SK-N-SH treated with all-trans-retinoic acid at 6 μM for 48 hours (cell line): ENCODE data around the gene DTNA.
"Not testable (repeated sequence)": the region's sequence is repeated elsewhere in the genome, so short reads cannot be mapped to it uniquely, and the experiment has no call there.

ENCODE experiments used
- ATAC-seq: fragments of 200-7000 bp; cut with Tn5 transposase; 3 replicates; pipeline ENCODE4 v1.9.1; 2020; ENCODE audit warnings: mild to moderate bottlenecking, moderate library complexity
- CSDC2 ChIP-seq: fragments of 250-450 bp; sonication (Bioruptor Pico); IDR thresholded peaks from 2 replicates; pipeline ENCODE4 v1.5.0; 2020; ENCODE audit warnings: mild to moderate bottlenecking, moderate library complexity
- GLIS3 ChIP-seq: fragments of 250-450 bp; sonication (Bioruptor Pico); IDR thresholded peaks from 2 replicates; pipeline ENCODE4 v1.5.0; 2020; ENCODE audit warnings: mild to moderate bottlenecking, moderate library complexity
- ISL1 ChIP-seq: fragments of 250-450 bp; sonication (Bioruptor Pico); IDR thresholded peaks from 2 replicates; pipeline ENCODE4 v2.1.2; 2022; ENCODE audit warnings: mild to moderate bottlenecking, moderate library complexity
- PPARA ChIP-seq: fragments of 250-450 bp; sonication (Bioruptor Pico); IDR thresholded peaks from 2 replicates; pipeline ENCODE4 v1.5.0; 2020; ENCODE audit warnings: mild to moderate bottlenecking, borderline replicate concordance
- SNAI2 ChIP-seq: fragments of 250-450 bp; sonication (Bioruptor Pico); IDR thresholded peaks from 2 replicates; pipeline ENCODE4 v1.5.0; 2020; ENCODE audit warnings: mild to moderate bottlenecking, moderate library complexity
- ZC3H10 ChIP-seq: fragments of 250-450 bp; sonication (Bioruptor Pico); IDR thresholded peaks from 2 replicates; pipeline ENCODE4 v1.5.1; 2021; ENCODE audit warnings: mild to moderate bottlenecking, moderate library complexity
- ZFP30 ChIP-seq: fragments of 450-650 bp; formaldehyde crosslinking; IDR thresholded peaks from 2 replicates; pipeline ENCODE4 v1.5.0; 2022; ENCODE audit warnings: mild to moderate bottlenecking, moderate library complexity
- ZNF565 ChIP-seq: fragments of 450-650 bp; formaldehyde crosslinking; conservative IDR thresholded peaks from 2 replicates; pipeline ENCODE4 v1.5.0; 2020; ENCODE audit warnings: low read depth, mild to moderate bottlenecking, moderate library complexity
- ZNF70 ChIP-seq: fragments of 450-650 bp; formaldehyde crosslinking; IDR thresholded peaks from 2 replicates; pipeline ENCODE4 v1.5.0; 2020; ENCODE audit warnings: mild to moderate bottlenecking, moderate library complexity
- TF ChIP-seq, protein P1 (sequence below): fragments of 250-450 bp; sonication (Bioruptor Pico); IDR thresholded peaks from 2 replicates; pipeline ENCODE4 v1.5.0; 2020; ENCODE audit warnings: mild to moderate bottlenecking, moderate library complexity
- TF ChIP-seq, protein P2 (sequence below): fragments of 250-450 bp; sonication (Bioruptor Pico); IDR thresholded peaks from 2 replicates; pipeline ENCODE4 v1.5.1; 2020; ENCODE audit warnings: low read depth, mild to moderate bottlenecking, moderate library complexity
- TF ChIP-seq, protein P3 (sequence below): fragments of 250-450 bp; sonication (Bioruptor Pico); IDR thresholded peaks from 2 replicates; pipeline ENCODE4 v1.8.0; 2020; ENCODE audit warnings: mild to moderate bottlenecking, moderate library complexity, borderline replicate concordance
- TF ChIP-seq, protein P4 (sequence below): fragments of 250-450 bp; sonication (Bioruptor Pico); IDR thresholded peaks from 2 replicates; pipeline ENCODE4 v1.8.0; 2021; ENCODE audit warnings: low read depth, mild to moderate bottlenecking, moderate library complexity, borderline replicate concordance

DTNA gene

DNA sequence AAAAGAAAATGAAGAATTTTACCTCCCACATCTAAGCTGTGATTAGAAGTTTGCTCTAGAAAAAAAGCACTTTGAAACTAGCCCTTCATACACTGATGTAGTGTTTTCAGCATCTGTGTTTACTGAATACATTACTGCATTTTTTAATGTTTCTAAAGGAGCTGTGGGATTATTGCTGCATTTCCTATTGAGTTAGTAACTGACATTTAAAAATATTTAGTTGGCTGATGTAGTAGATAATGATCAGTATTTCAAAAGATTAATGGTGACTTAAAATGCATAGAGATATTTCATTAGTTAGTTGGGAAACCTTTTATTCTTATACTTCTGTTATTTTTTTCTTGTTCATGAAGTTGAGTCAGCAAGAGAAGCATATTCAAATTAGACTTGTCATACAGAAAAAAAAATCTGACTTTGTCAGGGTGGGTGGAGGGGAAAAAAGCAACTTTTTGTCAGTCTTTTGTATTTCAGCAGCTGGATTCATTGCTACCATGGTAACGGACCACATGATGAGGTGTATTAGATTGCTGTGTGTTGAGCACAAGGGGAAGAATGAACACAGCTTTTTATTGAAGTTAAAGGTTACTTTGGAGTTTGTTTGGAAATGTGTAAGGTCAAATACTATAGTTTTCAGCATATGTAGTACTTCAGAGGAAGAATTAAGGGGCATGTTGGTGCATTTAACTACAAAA lies at the start of gene DTNA:
DTNA (plus strand) TSS at position 549 of the 692 bp plus-strand sequence. CDS start 45,679 bp downstream, outside the sequence.
- peak; percentile 84 for ATAC-seq
- TF ChIP-seq, protein P1, sequence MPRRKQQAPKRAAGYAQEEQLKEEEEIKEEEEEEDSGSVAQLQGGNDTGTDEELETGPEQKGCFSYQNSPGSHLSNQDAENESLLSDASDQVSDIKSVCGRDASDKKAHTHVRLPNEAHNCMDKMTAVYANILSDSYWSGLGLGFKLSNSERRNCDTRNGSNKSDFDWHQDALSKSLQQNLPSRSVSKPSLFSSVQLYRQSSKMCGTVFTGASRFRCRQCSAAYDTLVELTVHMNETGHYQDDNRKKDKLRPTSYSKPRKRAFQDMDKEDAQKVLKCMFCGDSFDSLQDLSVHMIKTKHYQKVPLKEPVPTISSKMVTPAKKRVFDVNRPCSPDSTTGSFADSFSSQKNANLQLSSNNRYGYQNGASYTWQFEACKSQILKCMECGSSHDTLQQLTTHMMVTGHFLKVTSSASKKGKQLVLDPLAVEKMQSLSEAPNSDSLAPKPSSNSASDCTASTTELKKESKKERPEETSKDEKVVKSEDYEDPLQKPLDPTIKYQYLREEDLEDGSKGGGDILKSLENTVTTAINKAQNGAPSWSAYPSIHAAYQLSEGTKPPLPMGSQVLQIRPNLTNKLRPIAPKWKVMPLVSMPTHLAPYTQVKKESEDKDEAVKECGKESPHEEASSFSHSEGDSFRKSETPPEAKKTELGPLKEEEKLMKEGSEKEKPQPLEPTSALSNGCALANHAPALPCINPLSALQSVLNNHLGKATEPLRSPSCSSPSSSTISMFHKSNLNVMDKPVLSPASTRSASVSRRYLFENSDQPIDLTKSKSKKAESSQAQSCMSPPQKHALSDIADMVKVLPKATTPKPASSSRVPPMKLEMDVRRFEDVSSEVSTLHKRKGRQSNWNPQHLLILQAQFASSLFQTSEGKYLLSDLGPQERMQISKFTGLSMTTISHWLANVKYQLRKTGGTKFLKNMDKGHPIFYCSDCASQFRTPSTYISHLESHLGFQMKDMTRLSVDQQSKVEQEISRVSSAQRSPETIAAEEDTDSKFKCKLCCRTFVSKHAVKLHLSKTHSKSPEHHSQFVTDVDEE = no peak
- TF ChIP-seq ISL1 (CRISPR knock-in tag) = peak; percentile 46

DNA sequence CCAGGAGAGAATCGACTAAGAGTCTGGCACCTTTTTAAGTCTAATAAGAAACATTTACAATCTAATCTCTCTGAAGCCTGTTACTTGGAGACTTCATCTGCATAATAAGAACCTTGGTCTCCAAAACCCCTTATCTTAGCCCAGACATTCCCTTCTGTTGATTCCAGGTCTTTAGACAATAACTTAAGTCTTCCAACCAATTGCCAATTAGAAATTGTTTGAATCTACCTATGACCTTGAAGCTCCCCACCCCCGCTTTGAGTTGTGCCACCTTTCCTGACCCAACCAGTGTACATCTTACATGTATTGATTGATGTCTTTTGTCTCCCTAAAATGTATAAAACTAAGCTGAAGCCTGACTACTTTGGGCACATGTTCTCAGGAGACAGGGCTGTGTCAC lies 49.5 kb upstream of the DTNA start:
- TF ChIP-seq, protein P1 = no peak
- TF ChIP-seq ZC3H10 (CRISPR knock-in tag) (no peak), ISL1 (CRISPR knock-in tag) (no peak), PPARA (CRISPR knock-in tag) (no peak), ZNF70 (no peak)
- TF ChIP-seq, protein P2, sequence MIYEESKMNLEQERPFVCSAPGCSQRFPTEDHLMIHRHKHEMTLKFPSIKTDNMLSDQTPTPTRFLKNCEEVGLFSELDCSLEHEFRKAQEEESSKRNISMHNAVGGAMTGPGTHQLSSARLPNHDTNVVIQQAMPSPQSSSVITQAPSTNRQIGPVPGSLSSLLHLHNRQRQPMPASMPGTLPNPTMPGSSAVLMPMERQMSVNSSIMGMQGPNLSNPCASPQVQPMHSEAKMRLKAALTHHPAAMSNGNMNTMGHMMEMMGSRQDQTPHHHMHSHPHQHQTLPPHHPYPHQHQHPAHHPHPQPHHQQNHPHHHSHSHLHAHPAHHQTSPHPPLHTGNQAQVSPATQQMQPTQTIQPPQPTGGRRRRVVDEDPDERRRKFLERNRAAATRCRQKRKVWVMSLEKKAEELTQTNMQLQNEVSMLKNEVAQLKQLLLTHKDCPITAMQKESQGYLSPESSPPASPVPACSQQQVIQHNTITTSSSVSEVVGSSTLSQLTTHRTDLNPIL = no peak
- TF ChIP-seq, all 23 proteins: peak for 0
- no peak for ATAC-seq

DNA sequence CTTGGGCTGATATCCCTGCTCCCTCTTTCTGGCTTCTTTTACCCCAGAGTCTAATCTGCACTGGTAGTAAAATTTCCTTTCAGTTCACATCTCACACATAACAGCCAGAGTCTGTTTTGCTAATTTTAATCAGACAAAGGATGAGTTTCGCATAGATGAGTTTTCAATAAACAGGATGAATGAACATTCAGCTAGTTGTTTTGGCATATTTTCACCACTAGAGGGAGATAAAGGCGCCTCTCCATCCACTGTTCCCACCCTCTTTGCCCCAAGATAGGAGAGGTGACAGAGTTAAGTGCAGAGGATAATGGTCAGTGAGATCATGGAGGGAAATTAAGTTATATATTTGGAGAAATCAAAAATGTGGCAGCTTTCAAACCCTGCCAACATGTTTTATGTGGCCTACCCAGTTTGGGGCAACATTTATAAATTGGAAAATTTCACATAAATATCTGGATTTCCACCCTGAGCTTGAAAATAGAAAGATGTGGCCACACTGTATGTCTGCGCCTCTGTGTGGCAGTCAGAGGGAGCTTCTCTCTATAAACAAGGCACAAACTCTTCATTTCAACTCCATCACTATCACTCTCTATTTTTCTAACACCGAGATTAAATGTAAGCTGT lies 48.5 kb upstream of the DTNA start:
- TF ChIP-seq ISL1 (CRISPR knock-in tag) = no peak
- no peak for TF ChIP-seq CSDC2 (CRISPR knock-in tag)
- TF ChIP-seq SNAI2 = no peak
- TF ChIP-seq ZFP30 (CRISPR knock-in tag) = no peak

DNA sequence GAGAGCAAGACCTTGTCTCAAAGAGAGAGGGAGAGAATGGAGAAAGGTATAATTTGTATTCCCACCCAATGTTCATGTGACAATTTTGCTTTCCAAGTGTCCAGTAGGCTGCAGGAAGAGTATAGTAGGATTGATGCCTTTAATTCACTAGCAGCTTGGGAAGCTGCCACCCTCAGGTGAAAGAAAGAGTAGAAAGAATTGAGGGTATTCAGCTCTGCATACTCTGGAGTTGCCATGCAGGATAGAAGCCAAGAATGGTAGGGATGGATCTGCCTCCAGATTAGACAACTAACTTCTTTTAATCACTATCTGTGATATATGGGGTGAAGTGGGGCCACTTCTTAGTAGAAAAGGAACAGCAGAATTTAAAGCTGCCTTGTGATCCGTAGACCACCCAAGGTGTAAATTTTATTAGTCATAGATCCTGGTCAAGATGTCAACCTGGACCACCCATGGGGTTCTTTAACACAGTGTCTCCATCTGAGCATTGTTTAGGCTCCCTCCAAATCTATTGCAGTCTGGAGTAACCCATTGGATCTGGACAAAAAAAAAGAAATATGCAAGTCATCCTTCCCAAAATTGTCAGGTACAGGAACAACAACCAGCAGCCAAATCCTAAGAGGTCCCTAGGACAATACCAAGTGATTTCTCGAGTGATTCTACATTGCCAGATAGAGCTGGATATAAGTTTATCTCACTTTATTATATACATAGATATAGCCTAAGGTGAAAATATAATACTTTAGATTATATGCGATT lies 33.1 kb upstream of the DTNA start:
- TF ChIP-seq GLIS3 = no peak
- TF ChIP-seq, protein P3, sequence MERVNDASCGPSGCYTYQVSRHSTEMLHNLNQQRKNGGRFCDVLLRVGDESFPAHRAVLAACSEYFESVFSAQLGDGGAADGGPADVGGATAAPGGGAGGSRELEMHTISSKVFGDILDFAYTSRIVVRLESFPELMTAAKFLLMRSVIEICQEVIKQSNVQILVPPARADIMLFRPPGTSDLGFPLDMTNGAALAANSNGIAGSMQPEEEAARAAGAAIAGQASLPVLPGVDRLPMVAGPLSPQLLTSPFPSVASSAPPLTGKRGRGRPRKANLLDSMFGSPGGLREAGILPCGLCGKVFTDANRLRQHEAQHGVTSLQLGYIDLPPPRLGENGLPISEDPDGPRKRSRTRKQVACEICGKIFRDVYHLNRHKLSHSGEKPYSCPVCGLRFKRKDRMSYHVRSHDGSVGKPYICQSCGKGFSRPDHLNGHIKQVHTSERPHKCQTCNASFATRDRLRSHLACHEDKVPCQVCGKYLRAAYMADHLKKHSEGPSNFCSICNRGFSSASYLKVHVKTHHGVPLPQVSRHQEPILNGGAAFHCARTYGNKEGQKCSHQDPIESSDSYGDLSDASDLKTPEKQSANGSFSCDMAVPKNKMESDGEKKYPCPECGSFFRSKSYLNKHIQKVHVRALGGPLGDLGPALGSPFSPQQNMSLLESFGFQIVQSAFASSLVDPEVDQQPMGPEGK = no peak
- no peak for TF ChIP-seq PPARA (CRISPR knock-in tag)
- TF ChIP-seq ZNF565 (CRISPR knock-in tag) = no peak
- TF ChIP-seq, protein P4, sequence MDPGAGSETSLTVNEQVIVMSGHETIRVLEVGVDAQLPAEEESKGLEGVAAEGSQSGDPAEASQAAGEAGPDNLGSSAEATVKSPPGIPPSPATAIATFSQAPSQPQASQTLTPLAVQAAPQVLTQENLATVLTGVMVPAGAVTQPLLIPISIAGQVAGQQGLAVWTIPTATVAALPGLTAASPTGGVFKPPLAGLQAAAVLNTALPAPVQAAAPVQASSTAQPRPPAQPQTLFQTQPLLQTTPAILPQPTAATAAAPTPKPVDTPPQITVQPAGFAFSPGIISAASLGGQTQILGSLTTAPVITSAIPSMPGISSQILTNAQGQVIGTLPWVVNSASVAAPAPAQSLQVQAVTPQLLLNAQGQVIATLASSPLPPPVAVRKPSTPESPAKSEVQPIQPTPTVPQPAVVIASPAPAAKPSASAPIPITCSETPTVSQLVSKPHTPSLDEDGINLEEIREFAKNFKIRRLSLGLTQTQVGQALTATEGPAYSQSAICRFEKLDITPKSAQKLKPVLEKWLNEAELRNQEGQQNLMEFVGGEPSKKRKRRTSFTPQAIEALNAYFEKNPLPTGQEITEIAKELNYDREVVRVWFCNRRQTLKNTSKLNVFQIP = no peak
- no peak for TF ChIP-seq ZC3H10 (CRISPR knock-in tag)
- TF ChIP-seq, protein P1 = no peak
- TF ChIP-seq ISL1 (CRISPR knock-in tag) = no peak
- TF ChIP-seq, all 23 proteins: peak for 0
- ATAC-seq = no peak

More for the DNA sequence above, 48.5 kb upstream of the DTNA start:
- peak; percentile 77 for ATAC-seq

DNA sequence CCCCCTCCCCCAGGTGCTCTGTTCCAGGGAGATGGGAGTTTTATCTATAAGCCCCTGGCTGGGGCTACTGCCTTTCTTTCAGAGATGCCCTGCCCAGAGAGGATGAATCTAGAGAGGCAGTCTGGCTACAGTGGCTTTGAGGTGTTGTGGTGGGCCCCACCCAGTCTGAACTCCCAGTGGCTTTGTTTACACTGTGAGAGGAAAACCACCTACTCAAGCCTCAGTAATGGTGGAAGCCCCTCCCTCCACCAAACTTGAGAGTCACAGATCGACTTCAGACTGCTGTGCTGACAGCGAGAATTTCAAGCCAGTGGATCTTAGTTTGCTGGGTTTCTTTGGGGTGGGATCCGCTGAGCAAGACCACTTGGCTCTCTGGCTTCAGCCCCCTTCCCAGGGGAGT lies 20.3 kb upstream of the DTNA start:
- ATAC-seq = not testable (repeated sequence)
